K562 (cell line): ENCODE results near the gene PPP2R5A. TPM values are rescaled to one million over a fixed set of nuclear protein-coding genes. Genes with fewer than 3 reads are reported as not detected.

Source experiments
- BDP1 ChIP-seq: IDR thresholded peaks from 3 replicates; pipeline ENCODE4 v1.6.1; 2011; ENCODE audit not compliant: insufficient read length, insufficient read depth
- BRCA1 ChIP-seq, 2 experiments: fragments of 450-650 bp in 1 of 2; sonication (generic) in 1 of 2; formaldehyde crosslinking in 1 of 2; IDR thresholded peaks; 2 replicates each; pipeline versions ENCODE4 v1.5.0 to v1.6.1; 2017 to 2020; ENCODE audit warnings: mild to moderate bottlenecking in 1 of 2, missing genetic modification reagents in 1 of 2
- CEBPG ChIP-seq, 3 experiments: fragments of 200-800 bp in 1 of 3; sonication (Bioruptor generic) in 1 of 3; sonication (generic) in 1 of 3; formaldehyde crosslinking in 1 of 3; IDR thresholded peaks in 2 of 3; conservative IDR thresholded peaks in 1 of 3; 2 replicates each; pipeline versions ENCODE4 v1.6.1 to v1.8.0; 2016 to 2022; ENCODE audit warnings: missing compliant biosample characterization in 2 of 3, missing genetic modification characterization in 2 of 3, mild to moderate bottlenecking in 1 of 3, missing genetic modification reagents in 1 of 3
- DPF2 ChIP-seq: fragments of 450-650 bp; IDR thresholded peaks from 2 replicates; pipeline ENCODE4 v1.6.1; 2016
- E4F1 ChIP-seq: fragments of 250-450 bp; sonication (Bioruptor Pico); IDR thresholded peaks from 2 replicates; pipeline ENCODE4 v1.5.0; 2021; ENCODE audit warnings: mild to moderate bottlenecking, borderline replicate concordance
- FOXJ3 ChIP-seq: sonication (generic); formaldehyde crosslinking; IDR thresholded peaks from 2 replicates; pipeline ENCODE4 v1.4.0; 2020; ENCODE audit warnings: mild to moderate bottlenecking, missing genetic modification reagents
- GABPB2 ChIP-seq: fragments of 250-450 bp; sonication (Bioruptor Pico); conservative IDR thresholded peaks from 2 replicates; pipeline ENCODE4 v1.5.1; 2021; ENCODE audit warnings: mild to moderate bottlenecking
- GATA2 ChIP-seq: sonication (generic); formaldehyde crosslinking; IDR thresholded peaks from 2 replicates; pipeline ENCODE4 v1.4.0; 2020; ENCODE audit warnings: mild to moderate bottlenecking, missing genetic modification reagents
- HCFC1 ChIP-seq: IDR thresholded peaks from 2 replicates; pipeline ENCODE4 v1.6.1; 2012; ENCODE audit warnings: low read depth, low read length, improper control_type of control experiment
- HOMEZ ChIP-seq: fragments of 250-450 bp; sonication (Bioruptor Pico); IDR thresholded peaks from 2 replicates; pipeline ENCODE4 v1.4.0; 2020; ENCODE audit warnings: mild to moderate bottlenecking, moderate library complexity
- LCOR ChIP-seq: sonication (generic); formaldehyde crosslinking; IDR thresholded peaks from 2 replicates; pipeline ENCODE4 v1.8.0; 2022; ENCODE audit warnings: mild to moderate bottlenecking, missing genetic modification reagents
- NR4A1 ChIP-seq, 2 experiments: fragments of 250-450 bp in 1 of 2; fragments of 450-650 bp in 1 of 2; sonication (Bioruptor Pico) in 1 of 2; IDR thresholded peaks; 2 replicates each; pipeline versions ENCODE4 v1.4.0 to v1.6.1; 2016 to 2020; ENCODE audit warnings: mild to moderate bottlenecking in 2 of 2, missing compliant biosample characterization in 1 of 2, missing genetic modification characterization in 1 of 2, moderate library complexity in 1 of 2
- POU5F1 ChIP-seq: fragments of 150-350 bp; IDR thresholded peaks from 2 replicates; pipeline ENCODE4 v1.6.1; 2014; ENCODE audit warnings: borderline replicate concordance, low read length, low read depth, mild to moderate bottlenecking; ENCODE audit not compliant: partially characterized antibody
- ZBTB12 ChIP-seq: fragments of 250-450 bp; sonication (Bioruptor Pico); IDR thresholded peaks from 2 replicates; pipeline ENCODE4 v1.4.0; 2020
- ZBTB5 ChIP-seq: fragments of 450-650 bp; IDR thresholded peaks from 2 replicates; pipeline ENCODE4 v1.6.1; 2017; ENCODE audit warnings: antibody characterized with exemption
- ZFX ChIP-seq: sonication (generic); formaldehyde crosslinking; IDR thresholded peaks from 2 replicates; pipeline ENCODE4 v1.8.0; 2022; ENCODE audit warnings: mild to moderate bottlenecking, missing genetic modification reagents, moderate library complexity
- ZKSCAN1 ChIP-seq: fragments of 150-350 bp; IDR thresholded peaks from 2 replicates; pipeline ENCODE4 v1.6.1; 2016; ENCODE audit warnings: low read depth, low read length
- ZNF23 ChIP-seq: fragments of 250-450 bp; sonication (Bioruptor Pico); IDR thresholded peaks from 2 replicates; pipeline ENCODE4 v1.4.0; 2020; ENCODE audit warnings: mild to moderate bottlenecking
- ZNF41 ChIP-seq: fragments of 250-450 bp; sonication (Bioruptor Pico); conservative IDR thresholded peaks from 2 replicates; pipeline ENCODE4 v1.4.0; 2020; ENCODE audit warnings: mild to moderate bottlenecking
- polyA plus RNA-seq, 8 experiments: library from polyadenylated mRNA; depleted of rRNA in 4 of 8; stranded (reverse) in 5 of 8; unstranded in 3 of 8; fragments of >200 nt; fragmentation: Nextera tagmentation in 2 of 8; fragmentation: Illumina TruSeq in 1 of 8; extraction: Ambion mirVana in 2 of 8; extraction: Trizol in 1 of 8; gene quantifications; 2 replicates each; pipeline versions ENCODE4 v1.2.1 to v1.2.3, GENCODE V29; 2011 to 2014; ENCODE audit warnings: inconsistent platforms in 1 of 8, missing spikeins in 1 of 8
- total RNA-seq, 7 experiments: library from RNA; depleted of rRNA in 6 of 7; stranded (reverse); fragments of >200 nt in 6 of 7; fragmentation: Illumina TruSeq in 2 of 7; extraction: Trizol in 2 of 7; gene quantifications; 2 replicates each; pipeline versions ENCODE4 v1.2.1 to v1.2.3, GENCODE V29; 2011 to 2021; ENCODE audit warnings: low replicate concordance in 1 of 7

Gene PPP2R5A
- total and polyA plus RNA-seq, 9 of the 15 experiments (the other 6 are each of a cell fraction or from before 2014, with no cell fraction given) = 26.9 to 106 (median 64.3) TPM

GRCh38 chr1:212284744-212285684, at the start of gene PPP2R5A (continued):
- TF ChIP-seq ZBTB12 (CRISPR knock-in tag) (peak; percentile 91), LCOR (CRISPR knock-in tag) (peak; percentile 87), DPF2 (peak; percentile 50), ZBTB5 (no peak), BDP1 (no peak), GABPB2 (CRISPR knock-in tag) (no peak; the same call in 1 of the 2 replicates), BRCA1 (IDR thresholded peaks at IDR 0.05) (no peak), BRCA1 (CRISPR knock-in tag; IDR thresholded peaks at IDR 0.05) (no peak), ZNF41 (CRISPR knock-in tag) (peak; percentile 54), HOMEZ (CRISPR knock-in tag) (0 out of 2 replicates have a peak, but pooled peaks have one; percentile 19), GATA2 (no peak), NR4A1 (CRISPR knock-in tag; IDR thresholded peaks at IDR 0.05) (peak; percentile 80; the same call in 1 of the 2 replicates), NR4A1 (tag; IDR thresholded peaks at IDR 0.05) (peak; percentile 78; the same call in 1 of the 2 replicates), ZNF23 (CRISPR knock-in tag) (no peak), ZFX (CRISPR knock-in tag) (peak; percentile 63), FOXJ3 (CRISPR knock-in tag) (no peak), CEBPG (CRISPR knock-in tag; IDR thresholded peaks at IDR 0.05) (no peak), CEBPG (tag; conservative IDR thresholded peaks at IDR 0.05 in 1 of 2, IDR thresholded peaks at IDR 0.05 in 1 of 2) (no peak), POU5F1 (no peak), ZKSCAN1 (peak; percentile 42), E4F1 (CRISPR knock-in tag) (no peak), HCFC1 (no peak; the same call in none of the 2 replicates)
